MM.1S (cell line): ENCODE measurements around the gene SLC35B4.
A peak's percentile ranks its signal among the peaks of the same experiment; 100 is the strongest.

ENCODE experiments used
- DNase-seq: peaks from one replicate; pipeline ENCODE4 v3.0.0-alpha.2; 2015
- H2AFZ ChIP-seq: fragments of 300-600 bp; sonication (generic); 2 replicates; pipeline ENCODE4 v1.6.0; 2016; ENCODE audit warnings: antibody characterized with exemption, low read length
- H3F3A ChIP-seq: fragments of 300-600 bp; sonication (generic); 2 replicates; pipeline ENCODE4 v1.6.1; 2016; ENCODE audit warnings: mild to moderate bottlenecking, antibody characterized with exemption, low read length, moderate library complexity, mixed read lengths; ENCODE audit not compliant: insufficient read depth
- H3K27ac ChIP-seq: fragments of 300-600 bp; sonication (generic); 2 replicates; pipeline ENCODE4 v1.5.1; 2016; ENCODE audit warnings: mild to moderate bottlenecking, low read length
- H3K27me3 ChIP-seq: fragments of 300-600 bp; sonication (generic); replicated peaks from 2 replicates; pipeline ENCODE4 v1.6.0; 2016; ENCODE audit warnings: low read length; ENCODE audit not compliant: insufficient read depth
- H3K36me3 ChIP-seq: fragments of 300-600 bp; sonication (generic); replicated peaks from 2 replicates; pipeline ENCODE4 v1.6.1; 2016; ENCODE audit warnings: mild to moderate bottlenecking, low read length, mixed read lengths; ENCODE audit not compliant: insufficient read depth
- H3K4me1 ChIP-seq: fragments of 300-600 bp; sonication (generic); 2 replicates; pipeline ENCODE4 v1.6.1; 2016; ENCODE audit warnings: low read length, mixed read lengths
- H3K4me2 ChIP-seq: fragments of 300-600 bp; sonication (generic); 2 replicates; pipeline ENCODE4 v1.6.0; 2016; ENCODE audit warnings: low read depth, low read length
- H3K4me3 ChIP-seq: fragments of 300-600 bp; sonication (generic); 2 replicates; pipeline ENCODE4 v1.5.1; 2016; ENCODE audit warnings: low read length, mixed read lengths
- H3K79me2 ChIP-seq: fragments of 300-600 bp; sonication (generic); 2 replicates; pipeline ENCODE4 v1.6.1; 2016; ENCODE audit warnings: mixed run types, low read length, mixed read lengths
- H3K9ac ChIP-seq: fragments of 300-600 bp; sonication (generic); 2 replicates; pipeline ENCODE4 v1.6.1; 2016; ENCODE audit warnings: low read length, mixed read lengths
- H3K9me2 ChIP-seq: fragments of 300-600 bp; sonication (generic); replicated peaks from 2 replicates; pipeline ENCODE4 v1.6.1; 2016; ENCODE audit warnings: mild to moderate bottlenecking, low read length, mixed read lengths; ENCODE audit not compliant: insufficient read depth
- H3K9me3 ChIP-seq: fragments of 300-600 bp; sonication (generic); replicated peaks from 2 replicates; pipeline ENCODE4 v1.6.1; 2016; ENCODE audit warnings: mild to moderate bottlenecking, low read length, mixed read lengths; ENCODE audit not compliant: insufficient read depth
- H4K20me1 ChIP-seq: fragments of 300-600 bp; sonication (generic); 2 replicates; pipeline ENCODE4 v1.6.1; 2016; ENCODE audit warnings: mild to moderate bottlenecking, low read length, moderate library complexity, mixed read lengths; ENCODE audit not compliant: insufficient read depth
- EZH2 ChIP-seq: fragments of 300-600 bp; sonication (generic); optimal IDR thresholded peaks from 2 replicates; pipeline ENCODE3; 2017; ENCODE audit warnings: low read depth, mild to moderate bottlenecking, antibody characterized with exemption, low read length, mixed read lengths
- EZH2phosphoT487 ChIP-seq: fragments of 300-600 bp; sonication (generic); IDR thresholded peaks from 2 replicates; pipeline ENCODE4 v1.6.1; 2018; ENCODE audit warnings: antibody characterized with exemption, low read length
- TF ChIP-seq, protein P1 (sequence below): fragments of 300-600 bp; sonication (generic); IDR thresholded peaks from 2 replicates; pipeline ENCODE4 v1.5.1; 2016; ENCODE audit warnings: antibody characterized with exemption, low read length, mixed read lengths

The SLC35B4 gene

DNA sequence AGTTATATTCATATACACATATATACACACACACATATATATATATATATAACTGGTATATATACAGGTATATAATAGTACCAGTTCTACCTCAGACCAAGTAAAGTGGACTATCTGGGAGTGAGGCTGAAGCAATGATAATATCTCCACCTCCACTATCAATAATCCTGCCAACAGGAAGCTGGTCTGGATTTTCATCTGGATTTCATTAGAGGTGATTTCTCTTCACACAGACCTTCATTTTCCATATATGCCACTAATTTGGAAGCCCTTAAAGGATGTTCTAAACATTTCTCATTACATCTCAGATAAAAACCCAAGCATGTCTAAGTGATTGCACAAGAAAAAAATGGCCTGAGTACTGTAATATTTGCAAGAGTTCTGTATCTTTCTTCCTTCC is 1.7 kb upstream of the SLC35B4 start:
- Histone ChIP-seq H3K4me1 (peaks cover 6% of the 10 kb centered on the region; the same call in 1 of the 2 replicates), H3K79me2 (0 out of 2 replicates have a peak, but pooled peaks cover 2% of the 10 kb centered on the region), H3K9ac (no peak overlapping the region), H3K4me2 (no peak overlapping the region), H3K27ac (no peak overlapping the region), H3K27me3 (no peaks in the 10 kb centered on the region), H2AFZ (no peak overlapping the region), H3K36me3 (no peaks in the 10 kb centered on the region), H4K20me1 (no peaks in the 10 kb centered on the region), H3K4me3 (no peak overlapping the region), H3K9me3 (no peaks in the 10 kb centered on the region), H3F3A (no peaks in the 10 kb centered on the region), H3K9me2 (no peaks in the 10 kb centered on the region)
- TF ChIP-seq EZH2 (no peak), EZH2phosphoT487 (no peak)
- TF ChIP-seq, protein P1, sequence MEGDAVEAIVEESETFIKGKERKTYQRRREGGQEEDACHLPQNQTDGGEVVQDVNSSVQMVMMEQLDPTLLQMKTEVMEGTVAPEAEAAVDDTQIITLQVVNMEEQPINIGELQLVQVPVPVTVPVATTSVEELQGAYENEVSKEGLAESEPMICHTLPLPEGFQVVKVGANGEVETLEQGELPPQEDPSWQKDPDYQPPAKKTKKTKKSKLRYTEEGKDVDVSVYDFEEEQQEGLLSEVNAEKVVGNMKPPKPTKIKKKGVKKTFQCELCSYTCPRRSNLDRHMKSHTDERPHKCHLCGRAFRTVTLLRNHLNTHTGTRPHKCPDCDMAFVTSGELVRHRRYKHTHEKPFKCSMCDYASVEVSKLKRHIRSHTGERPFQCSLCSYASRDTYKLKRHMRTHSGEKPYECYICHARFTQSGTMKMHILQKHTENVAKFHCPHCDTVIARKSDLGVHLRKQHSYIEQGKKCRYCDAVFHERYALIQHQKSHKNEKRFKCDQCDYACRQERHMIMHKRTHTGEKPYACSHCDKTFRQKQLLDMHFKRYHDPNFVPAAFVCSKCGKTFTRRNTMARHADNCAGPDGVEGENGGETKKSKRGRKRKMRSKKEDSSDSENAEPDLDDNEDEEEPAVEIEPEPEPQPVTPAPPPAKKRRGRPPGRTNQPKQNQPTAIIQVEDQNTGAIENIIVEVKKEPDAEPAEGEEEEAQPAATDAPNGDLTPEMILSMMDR: no peak
- no peak for DNase-seq

DNA sequence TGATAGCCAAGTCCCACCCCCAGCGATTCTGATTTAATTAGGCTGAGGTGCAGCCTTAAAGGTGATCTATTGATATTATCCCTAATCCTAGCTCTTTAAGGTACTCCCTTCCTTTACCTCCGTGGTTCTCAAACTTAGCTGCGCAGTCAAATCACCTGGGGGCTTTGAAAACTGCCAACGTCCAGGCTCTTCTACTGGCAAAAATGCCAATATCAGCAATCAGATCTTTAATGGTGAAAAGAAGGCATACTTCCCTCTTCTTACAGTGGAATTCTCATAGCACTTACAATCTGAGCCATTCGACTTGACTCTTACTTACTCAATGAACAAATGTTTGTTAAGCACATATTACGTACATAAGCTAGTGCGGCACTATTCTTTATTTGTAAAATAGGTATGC is 704 bp upstream of the SLC35B4 start:
- Histone ChIP-seq H3K9me2 (no peaks in the 10 kb centered on the region), H3F3A (no peaks in the 10 kb centered on the region), H3K4me1 (peaks cover 6% of the 10 kb centered on the region; the same call in 1 of the 2 replicates), H3K9ac (peak overlapping the region; percentile 3; the same call in 1 of the 2 replicates), H3K79me2 (0 out of 2 replicates have a peak, but pooled peaks cover 2% of the 10 kb centered on the region), H2AFZ (peak overlapping the region; percentile 74), H3K4me2 (peak overlapping the region; percentile 50), H3K4me3 (peak overlapping the region; percentile 85), H3K36me3 (no peaks in the 10 kb centered on the region), H3K9me3 (no peaks in the 10 kb centered on the region), H3K27me3 (no peaks in the 10 kb centered on the region), H4K20me1 (no peaks in the 10 kb centered on the region), H3K27ac (no peak overlapping the region)
- no peak for DNase-seq
- no peak for TF ChIP-seq EZH2
- TF ChIP-seq, protein P1: no peak
- TF ChIP-seq EZH2phosphoT487: no peak

DNA sequence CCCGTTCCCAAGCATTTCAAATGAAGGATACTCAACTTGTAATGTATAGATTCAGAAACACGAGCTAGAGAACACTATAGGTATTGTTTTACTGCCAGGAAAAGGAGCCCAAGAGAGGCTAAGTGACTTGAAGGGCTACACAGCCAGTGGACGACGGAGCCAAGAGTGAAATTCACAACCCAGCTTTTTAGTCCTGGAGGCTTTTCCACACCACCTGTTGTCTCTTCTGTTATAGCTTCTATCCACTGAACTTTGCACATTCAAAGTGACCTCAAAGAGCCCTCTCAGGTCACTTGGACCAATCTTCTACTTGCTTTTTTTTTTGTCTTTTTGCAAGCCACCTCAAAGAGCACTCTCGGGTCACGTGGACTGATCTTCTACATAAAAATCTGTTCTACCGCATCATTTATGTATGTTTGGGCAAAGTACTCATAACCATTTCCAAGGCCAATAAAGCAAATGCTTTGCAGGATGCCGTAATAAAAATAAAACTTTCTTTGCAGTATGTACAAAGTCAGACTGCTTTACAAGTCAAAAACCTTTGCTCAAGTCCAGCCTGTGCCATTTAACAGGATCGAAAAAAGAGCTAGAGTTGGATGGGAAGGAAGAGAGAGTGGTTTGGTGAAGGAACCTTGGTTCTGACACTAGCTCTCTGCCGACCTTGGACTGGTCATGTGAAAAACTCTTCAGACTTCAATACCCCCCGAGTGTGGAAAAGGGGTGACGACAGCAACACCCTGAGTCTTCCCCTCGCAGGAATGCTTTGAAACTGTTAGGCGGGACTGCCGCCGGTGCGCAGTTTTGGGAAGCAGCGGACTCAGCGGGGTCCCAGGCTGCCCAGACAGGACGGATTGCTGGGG is 821 bp downstream of the SLC35B4 start:
- peak overlapping the region; percentile 72 for H3K4me2 ChIP-seq
- peaks cover 6% of the 10 kb centered on the region; the same call in 1 of the 2 replicates for H3K4me1 ChIP-seq
- no peaks in the 10 kb centered on the region for H3K27me3 ChIP-seq
- no peaks in the 10 kb centered on the region for H3K9me2 ChIP-seq
- peak overlapping the region; percentile 76 for H3K9ac ChIP-seq
- H3K27ac ChIP-seq: no peak overlapping the region; the same call in 1 of the 2 replicates
- no peaks in the 10 kb centered on the region for H3K9me3 ChIP-seq
- H2AFZ ChIP-seq: peak overlapping the region; percentile 92
- DNase-seq: peak; percentile 21
- no peaks in the 10 kb centered on the region for H4K20me1 ChIP-seq
- H3K36me3 ChIP-seq: no peaks in the 10 kb centered on the region
- peak overlapping the region; percentile 85 for H3K4me3 ChIP-seq
- H3F3A ChIP-seq: no peaks in the 10 kb centered on the region
- TF ChIP-seq, protein P1: no peak
- TF ChIP-seq EZH2phosphoT487 (no peak), EZH2 (no peak)
- H3K79me2 ChIP-seq: 0 out of 2 replicates have a peak, but pooled peaks cover 2% of the 10 kb centered on the region
